Ishikawa (cell line): ENCODE data around the gene NMRK1.

Experiments used
- CEBPB ChIP-seq: IDR thresholded peaks from 2 replicates; pipeline ENCODE4 v1.6.1; 2012
- CREB1 ChIP-seq: IDR thresholded peaks from 2 replicates; pipeline ENCODE4 v1.6.1; 2012; ENCODE audit warnings: low read depth
- EGR1 ChIP-seq: IDR thresholded peaks from 2 replicates; pipeline ENCODE4 v1.6.1; 2012
- EP300 ChIP-seq: IDR thresholded peaks from 2 replicates; pipeline ENCODE4 v1.6.1; 2012; ENCODE audit warnings: borderline replicate concordance
- FOXM1 ChIP-seq: IDR thresholded peaks from 2 replicates; pipeline ENCODE4 v1.6.1; 2012; ENCODE audit warnings: low read depth, borderline replicate concordance
- MAX ChIP-seq: IDR thresholded peaks from 2 replicates; pipeline ENCODE4 v1.6.1; 2012
- NFIC ChIP-seq: IDR thresholded peaks from 2 replicates; pipeline ENCODE4 v1.6.1; 2012
- RAD21 ChIP-seq: IDR thresholded peaks from 2 replicates; pipeline ENCODE4 v1.6.1; 2012; ENCODE audit warnings: low read depth
- REST ChIP-seq: IDR thresholded peaks from 2 replicates; pipeline ENCODE4 v1.6.1; 2012; ENCODE audit warnings: low read depth, mild to moderate bottlenecking
- TAF1 ChIP-seq: IDR thresholded peaks from 2 replicates; pipeline ENCODE4 v1.6.1; 2012; ENCODE audit warnings: low read depth, mild to moderate bottlenecking
- TCF12 ChIP-seq: IDR thresholded peaks from 2 replicates; pipeline ENCODE4 v1.6.1; 2012; ENCODE audit warnings: low read depth
- TEAD4 ChIP-seq: IDR thresholded peaks from 2 replicates; pipeline ENCODE4 v1.6.1; 2012
- USF1 ChIP-seq: IDR thresholded peaks from 2 replicates; pipeline ENCODE4 v1.6.1; 2012
- YY1 ChIP-seq: IDR thresholded peaks from 2 replicates; pipeline ENCODE4 v1.6.1; 2012; ENCODE audit warnings: low read depth
- ZBTB7A ChIP-seq: IDR thresholded peaks from 2 replicates; pipeline ENCODE4 v1.6.1; 2012; ENCODE audit warnings: low read depth

Gene NMRK1

GRCh38 chr9:75033791-75034473 is 54.0 kb downstream of the NMRK1 start:
- no peak for TF ChIP-seq EP300
- TF ChIP-seq ZBTB7A = no peak
- no peak for TF ChIP-seq EGR1
- no peak for TF ChIP-seq USF1
- no peak for TF ChIP-seq MAX
- TF ChIP-seq CREB1 = no peak
- TF ChIP-seq YY1 = no peak
- TF ChIP-seq TAF1 = no peak
- no peak for TF ChIP-seq RAD21
- no peak for TF ChIP-seq CEBPB

GRCh38 chr9:75027187-75028107 is 60.5 kb downstream of the NMRK1 start:
- TF ChIP-seq MAX = peak; percentile 69
- 0 out of 2 replicates have a peak, but pooled peaks have one; percentile 28 for TF ChIP-seq ZBTB7A
- TF ChIP-seq EP300 = no peak

- TF ChIP-seq FOXM1 = no peak
- no peak for TF ChIP-seq TCF12
- TF ChIP-seq REST = no peak
- no peak for TF ChIP-seq MAX
Observed at GRCh38 chr9:75023846-75024245, 64.1 kb downstream of the NMRK1 start.

GRCh38 chr9:75019654-75020053 is 68.3 kb downstream of the NMRK1 start:
- TF ChIP-seq EP300 (no peak), TEAD4 (no peak), ZBTB7A (no peak), REST (no peak), RAD21 (no peak), TCF12 (no peak), CREB1 (no peak), TAF1 (no peak), YY1 (no peak), CEBPB (no peak), EGR1 (no peak), USF1 (no peak), MAX (no peak), FOXM1 (no peak), NFIC (no peak)

- TF ChIP-seq ZBTB7A (no peak), CEBPB (peak; percentile 49), YY1 (no peak)
Observed at GRCh38 chr9:75019022-75019421, 68.9 kb downstream of the NMRK1 start.

GRCh38 chr9:75017378-75017777 is 70.6 kb downstream of the NMRK1 start:
- TF ChIP-seq EP300 (no peak), RAD21 (no peak), TEAD4 (no peak), FOXM1 (no peak), USF1 (no peak), NFIC (no peak), MAX (no peak), TCF12 (no peak), YY1 (no peak), REST (no peak), TAF1 (no peak), CEBPB (no peak), ZBTB7A (no peak), EGR1 (no peak), CREB1 (no peak)
